Kidney epithelial cell (primary cell): Measurements from ENCODE around the gene C6orf89. TPM values are rescaled to one million over a fixed set of nuclear protein-coding genes. Genes with fewer than 3 reads are reported as not detected.
"Not testable (repeated sequence)": the region's sequence is repeated elsewhere in the genome, so short reads cannot be mapped to it uniquely, and the experiment has no call there.

ENCODE experiments used
- DNase-seq: peaks from one replicate; pipeline ENCODE4 v3.0.0-alpha.2; 2010; ENCODE audit warnings: low read depth
- H3K27me3 ChIP-seq: 2 replicates; pipeline ENCODE4 v1.6.0; 2011; ENCODE audit warnings: low read length; ENCODE audit not compliant: control insufficient read depth, insufficient read depth
- H3K36me3 ChIP-seq: 2 replicates; pipeline ENCODE4 v1.5.1; 2011; ENCODE audit warnings: low read length; ENCODE audit not compliant: control insufficient read depth, insufficient read depth
- H3K4me3 ChIP-seq: 2 replicates; pipeline ENCODE4 v1.5.1; 2011; ENCODE audit warnings: low read depth, mild to moderate bottlenecking, control low read depth, low read length
- CTCF ChIP-seq: IDR thresholded peaks from 2 replicates; pipeline ENCODE4 v1.5.1; 2011; ENCODE audit warnings: mild to moderate bottlenecking, moderate library complexity, low read length, control low read depth, inconsistent platforms; ENCODE audit not compliant: insufficient read depth, poor library complexity, severe bottlenecking
- total RNA-seq: library from RNA; depleted of rRNA; stranded (reverse); fragments of >200 nt; gene quantifications from 2 replicates; pipeline ENCODE4 v1.2.3, GENCODE V29; 2015

The C6orf89 gene
- total RNA-seq, 1 donor from 2014 or later = 42.5 TPM

- no peak for TF ChIP-seq CTCF
- H3K27me3 ChIP-seq = no peaks in the 10 kb centered on the region
- DNase-seq = no peak
These were observed 58.9 kb downstream of the C6orf89 start for GRCh38 chr6:36944650-36945049.

GRCh38 chr6:36945301-36945700 is 59.5 kb downstream of the C6orf89 start:
- TF ChIP-seq CTCF = no peak
- no peaks in the 10 kb centered on the region for H3K27me3 ChIP-seq
- H3K36me3 ChIP-seq = no peaks in the 10 kb centered on the region

More at GRCh38 chr6:36944650-36945049, 58.9 kb downstream of the C6orf89 start:
- no peak overlapping the region for H3K4me3 ChIP-seq
- H3K36me3 ChIP-seq = no peaks in the 10 kb centered on the region

DNA sequence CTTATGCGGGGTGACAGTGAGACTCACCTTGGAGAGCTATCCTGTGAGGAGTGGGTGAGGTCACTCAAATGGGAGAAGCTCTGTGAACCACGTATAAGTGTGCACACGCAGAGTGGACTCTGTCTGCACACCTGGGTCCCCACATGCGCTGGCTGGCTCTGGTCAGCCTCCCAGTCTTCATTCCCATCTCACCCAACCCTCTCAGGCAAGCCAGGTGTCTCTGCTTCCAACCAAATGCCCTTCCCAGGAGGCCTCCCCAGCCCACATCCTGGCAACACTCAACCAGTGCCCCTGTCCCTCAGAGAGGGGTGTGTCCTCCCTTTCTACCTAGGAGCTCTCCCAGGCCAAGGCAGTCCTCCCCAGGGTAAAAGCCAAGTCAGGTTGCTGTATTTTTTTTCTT is 60.8 kb downstream of the C6orf89 start:
- no peaks in the 10 kb centered on the region for H3K27me3 ChIP-seq
- H3K36me3 ChIP-seq = no peaks in the 10 kb centered on the region
- no peak for DNase-seq
- TF ChIP-seq CTCF = no peak
- no peak overlapping the region for H3K4me3 ChIP-seq

More at GRCh38 chr6:36945301-36945700, 59.5 kb downstream of the C6orf89 start:
- DNase-seq = no peak
- H3K4me3 ChIP-seq = no peak overlapping the region

GRCh38 chr6:36947570-36948351 is 62.0 kb downstream of the C6orf89 start:
- Histone ChIP-seq H3K4me3 (no peak overlapping the region), H3K36me3 (no peaks in the 10 kb centered on the region), H3K27me3 (no peaks in the 10 kb centered on the region)
- no peak for TF ChIP-seq CTCF
- no peak for DNase-seq

- DNase-seq, H3K27me3 ChIP-seq, H3K4me3 ChIP-seq, H3K36me3 ChIP-seq: not testable (repeated sequence)
These were observed 63.3 kb downstream of the C6orf89 start for GRCh38 chr6:36949076-36949475.

GRCh38 chr6:36949636-36950035 is 63.9 kb downstream of the C6orf89 start:
- no peak for DNase-seq
- Histone ChIP-seq H3K36me3 (no peaks in the 10 kb centered on the region), H3K4me3 (no peak overlapping the region), H3K27me3 (no peaks in the 10 kb centered on the region)
- TF ChIP-seq CTCF = no peak
